NCI-H510A (cell line): ENCODE results near the gene KRT86.
"Not testable (repeated sequence)": the region's sequence is repeated elsewhere in the genome, so short reads cannot be mapped to it uniquely, and the experiment has no call there.

Experiments
- DNase-seq: peaks from one replicate; lab custom pipeline; 2025; lab: John Stamatoyannopoulos, UW

The KRT86 gene

DNA sequence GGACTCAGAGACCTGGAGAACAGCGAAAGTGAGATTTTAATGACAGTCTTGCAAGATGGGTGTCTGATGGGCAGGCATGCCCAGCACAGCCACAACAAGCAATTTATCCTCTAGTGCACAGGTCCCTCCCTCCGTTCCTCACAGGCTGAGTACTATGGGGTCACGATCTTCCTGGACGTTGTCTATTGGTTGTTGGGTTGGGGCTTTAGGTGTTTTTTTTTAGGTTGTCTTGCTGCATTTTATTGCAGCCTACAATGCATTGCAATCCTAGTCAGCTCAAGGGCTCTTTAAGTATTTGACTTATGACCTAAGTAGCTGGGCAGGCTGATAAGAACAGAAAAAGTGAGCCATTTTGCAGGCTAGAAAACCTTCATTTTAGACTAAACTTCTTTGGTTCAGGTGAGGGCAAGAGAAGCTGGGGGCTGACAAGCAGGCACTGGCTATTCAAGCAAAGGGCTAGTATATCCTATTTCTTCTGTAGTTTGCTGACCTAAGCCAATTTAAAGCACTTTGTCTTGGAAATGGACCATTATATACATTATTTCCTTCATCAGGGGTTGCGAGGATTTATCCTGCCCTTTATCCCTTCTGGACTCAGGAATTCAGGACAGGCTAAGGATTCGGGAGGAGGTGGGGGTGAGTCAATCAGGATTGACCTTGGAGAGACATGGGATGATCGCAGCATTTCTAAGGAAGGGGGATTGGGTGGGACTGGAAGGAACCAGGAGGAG, 35.4 kb upstream of the KRT86 start:
- no peak for DNase-seq

- no peak for DNase-seq
Measured at GRCh38 chr12:52239767-52240166, 34.7 kb upstream of the KRT86 start.

GRCh38 chr12:52240247-52240646, 34.2 kb upstream of the KRT86 start:
- DNase-seq = not testable (repeated sequence)

DNA sequence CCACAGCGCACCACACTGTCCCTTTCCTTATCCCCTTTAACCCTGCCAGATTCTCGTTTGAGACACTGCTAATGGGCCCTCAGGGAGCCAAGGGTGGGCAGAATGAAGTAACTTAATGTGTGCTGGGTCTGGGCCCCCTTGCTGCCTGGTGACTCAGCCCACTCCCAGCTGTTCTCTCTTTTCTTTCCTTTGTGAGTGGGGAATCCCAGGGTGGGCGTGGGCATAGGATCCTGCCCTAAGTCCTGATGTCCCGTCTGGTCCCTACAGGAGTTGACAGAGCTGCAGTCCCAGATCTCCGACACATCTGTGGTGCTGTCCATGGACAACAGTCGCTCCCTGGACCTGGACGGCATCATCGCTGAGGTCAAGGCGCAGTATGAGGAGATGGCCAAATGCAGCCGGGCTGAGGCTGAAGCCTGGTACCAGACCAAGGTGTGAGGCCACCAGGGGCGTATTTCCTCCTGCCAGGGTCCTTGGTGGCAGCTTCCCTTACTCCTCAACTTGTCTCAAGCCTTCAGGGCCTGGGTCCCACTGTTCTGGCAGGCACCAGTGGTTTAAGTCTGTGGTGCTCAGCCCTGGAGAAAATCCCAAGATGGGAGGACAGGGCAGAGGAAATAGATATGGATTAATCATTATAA, 33.1 kb upstream of the KRT86 start:
- DNase-seq = no peak

DNA sequence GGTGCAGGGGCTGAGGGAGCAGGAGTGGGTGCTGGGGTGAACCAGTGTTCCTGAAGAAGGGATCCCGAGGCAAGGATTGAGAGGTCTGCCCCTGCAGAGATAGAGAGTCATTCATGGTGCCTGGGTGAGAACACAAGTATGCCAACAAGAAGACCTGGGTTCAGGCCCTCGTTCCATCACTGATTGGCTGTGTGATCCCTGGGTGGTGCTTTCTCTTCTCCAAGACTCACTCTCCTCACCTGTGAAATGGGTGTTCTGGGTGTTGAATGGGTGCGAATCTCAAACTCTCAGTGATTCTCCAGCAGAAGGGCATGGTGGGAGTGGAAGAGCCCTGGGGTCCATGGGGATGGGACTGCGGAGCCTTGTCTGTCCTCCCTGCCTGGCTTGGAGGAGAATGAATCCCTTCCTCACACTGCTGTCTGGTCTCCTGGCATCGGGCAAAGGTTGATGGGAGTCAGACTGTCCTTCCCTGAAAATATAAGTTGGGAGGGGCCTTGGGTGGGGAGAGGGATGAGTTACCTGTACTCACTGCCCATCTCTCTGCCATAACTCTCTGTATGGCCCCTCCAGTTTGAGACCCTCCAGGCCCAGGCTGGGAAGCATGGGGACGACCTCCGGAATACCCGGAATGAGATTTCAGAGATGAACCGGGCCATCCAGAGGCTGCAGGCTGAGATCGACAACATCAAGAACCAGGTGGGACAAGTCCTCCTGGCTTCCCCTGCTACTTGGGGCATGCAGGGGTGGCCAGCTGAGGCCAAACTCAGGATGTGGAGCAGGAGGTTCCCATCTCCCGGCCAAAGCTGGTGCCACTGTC, 31.8 kb upstream of the KRT86 start:
- no peak for DNase-seq

GRCh38 chr12:52243259-52243855, 31.1 kb upstream of the KRT86 start:
- DNase-seq = peak; percentile 76

GRCh38 chr12:52243856-52244614, 30.4 kb upstream of the KRT86 start:
- DNase-seq = peak; percentile 79

DNA sequence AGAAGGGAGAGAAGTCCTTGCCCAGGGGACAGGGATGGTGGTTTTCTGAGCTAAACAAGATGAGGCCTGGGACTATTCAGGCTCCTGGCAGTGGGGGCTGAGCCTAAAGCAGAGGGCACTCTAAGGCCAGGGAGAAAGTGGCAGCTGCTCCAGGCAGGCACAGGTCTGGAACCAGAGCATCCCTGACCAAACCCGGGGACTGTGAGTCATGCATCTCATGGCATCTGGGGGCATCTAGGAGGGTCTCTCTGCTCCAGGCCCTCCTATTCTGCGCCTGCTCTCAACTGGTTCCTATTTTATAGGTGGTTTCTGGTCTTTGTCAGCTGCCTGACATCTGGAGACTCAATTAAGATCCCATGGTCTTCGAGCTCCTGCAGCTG, 29.8 kb upstream of the KRT86 start:
- no peak for DNase-seq

DNA sequence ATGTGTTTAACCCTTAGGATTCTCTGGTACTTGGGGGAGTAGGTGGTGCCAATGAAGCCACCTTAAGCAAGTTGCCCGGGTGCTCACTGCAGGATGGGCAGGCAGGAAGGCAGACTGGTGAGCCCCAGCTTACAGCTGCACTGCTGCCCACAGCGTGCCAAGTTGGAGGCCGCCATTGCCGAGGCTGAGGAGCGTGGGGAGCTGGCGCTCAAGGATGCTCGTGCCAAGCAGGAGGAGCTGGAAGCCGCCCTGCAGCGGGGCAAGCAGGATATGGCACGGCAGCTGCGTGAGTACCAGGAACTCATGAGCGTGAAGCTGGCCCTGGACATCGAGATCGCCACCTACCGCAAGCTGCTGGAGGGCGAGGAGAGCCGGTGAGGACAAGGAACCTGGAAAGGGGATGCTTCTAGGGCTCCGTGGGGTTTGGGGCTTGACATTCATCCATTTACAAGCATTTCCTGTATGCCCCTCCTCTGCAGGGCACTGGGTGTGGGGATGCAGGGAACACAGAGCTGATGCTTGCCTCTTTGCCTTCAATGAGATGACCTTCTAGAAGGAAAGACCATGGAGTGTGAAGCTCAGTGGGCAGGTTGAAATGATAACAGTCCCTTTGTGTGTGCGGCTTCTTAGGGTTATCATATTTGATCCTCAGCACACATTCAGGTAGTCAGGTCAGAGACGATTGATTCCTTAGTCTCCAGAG, 29.0 kb upstream of the KRT86 start:
- no peak for DNase-seq

DNA sequence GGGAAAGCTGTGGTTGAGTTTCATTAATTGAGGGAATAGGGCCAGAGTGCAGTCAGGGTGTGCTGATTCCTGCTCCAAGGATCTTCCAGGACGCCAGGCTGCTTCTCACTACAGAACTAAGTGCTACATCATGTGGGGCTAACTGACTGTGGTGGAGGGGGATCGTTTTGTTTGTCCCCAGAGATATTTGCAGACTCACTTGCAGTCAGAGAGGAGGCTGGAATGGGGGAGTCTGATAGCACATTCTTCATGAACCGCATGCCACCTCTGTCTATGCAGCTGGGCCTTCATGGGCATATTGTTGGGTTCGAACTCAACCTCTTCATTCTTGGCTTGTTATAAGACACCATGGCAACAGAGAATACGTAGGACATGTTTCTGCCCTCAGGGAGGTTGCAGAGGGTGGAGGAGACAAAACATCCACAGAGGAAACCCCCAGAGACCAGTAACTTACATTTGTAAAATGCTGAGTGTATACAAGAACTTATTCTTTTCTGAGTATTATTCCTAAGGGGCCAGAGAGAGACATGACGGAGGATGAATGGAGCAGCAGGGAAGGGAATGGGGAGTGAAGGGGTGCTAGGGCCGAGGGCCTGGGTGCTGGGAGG, 28.4 kb upstream of the KRT86 start:
- no peak for DNase-seq

DNA sequence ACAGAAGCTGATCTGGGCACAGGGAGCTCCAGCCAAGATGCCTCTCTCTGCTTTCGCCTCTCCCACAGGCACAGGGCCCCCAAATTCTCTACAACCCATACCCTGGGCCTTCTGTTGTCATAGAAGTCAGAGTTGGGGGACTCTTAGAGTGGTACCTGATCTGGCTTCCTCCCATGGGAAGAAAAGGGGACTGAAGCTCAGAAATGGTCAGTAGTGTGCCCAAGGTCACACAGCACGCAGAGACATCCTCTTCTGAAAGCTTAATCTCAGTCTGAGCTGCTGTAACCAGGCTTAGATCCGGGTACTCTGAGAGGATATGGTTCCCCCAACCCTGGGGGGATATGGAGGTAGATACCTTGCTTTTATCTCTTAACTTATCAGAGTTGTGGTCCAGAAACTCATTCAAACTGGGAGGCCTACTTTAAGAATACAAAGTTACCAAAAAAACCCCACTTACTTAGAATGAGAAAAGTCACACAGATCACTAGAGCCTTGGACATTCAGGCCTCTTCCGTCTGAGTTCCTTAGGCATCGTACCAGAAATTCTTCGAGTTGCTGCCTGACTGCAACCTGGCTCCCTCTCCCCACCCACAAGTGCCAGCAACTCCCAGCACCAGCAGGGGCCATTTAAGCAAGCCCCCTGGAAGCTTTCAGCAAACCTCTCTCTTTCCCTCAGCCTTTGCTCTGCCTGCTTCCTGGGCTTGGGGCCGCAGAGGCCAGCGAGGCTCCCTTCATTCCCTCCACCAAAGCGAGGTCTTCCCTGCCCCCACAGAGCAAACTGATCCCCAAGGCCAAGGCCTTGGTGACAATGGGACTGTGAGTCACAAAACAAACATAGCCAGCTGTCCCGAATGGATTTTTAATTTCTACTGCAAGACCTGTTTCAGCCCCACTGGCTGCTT, 27.5 kb upstream of the KRT86 start:
- peak; percentile 46 for DNase-seq

DNA sequence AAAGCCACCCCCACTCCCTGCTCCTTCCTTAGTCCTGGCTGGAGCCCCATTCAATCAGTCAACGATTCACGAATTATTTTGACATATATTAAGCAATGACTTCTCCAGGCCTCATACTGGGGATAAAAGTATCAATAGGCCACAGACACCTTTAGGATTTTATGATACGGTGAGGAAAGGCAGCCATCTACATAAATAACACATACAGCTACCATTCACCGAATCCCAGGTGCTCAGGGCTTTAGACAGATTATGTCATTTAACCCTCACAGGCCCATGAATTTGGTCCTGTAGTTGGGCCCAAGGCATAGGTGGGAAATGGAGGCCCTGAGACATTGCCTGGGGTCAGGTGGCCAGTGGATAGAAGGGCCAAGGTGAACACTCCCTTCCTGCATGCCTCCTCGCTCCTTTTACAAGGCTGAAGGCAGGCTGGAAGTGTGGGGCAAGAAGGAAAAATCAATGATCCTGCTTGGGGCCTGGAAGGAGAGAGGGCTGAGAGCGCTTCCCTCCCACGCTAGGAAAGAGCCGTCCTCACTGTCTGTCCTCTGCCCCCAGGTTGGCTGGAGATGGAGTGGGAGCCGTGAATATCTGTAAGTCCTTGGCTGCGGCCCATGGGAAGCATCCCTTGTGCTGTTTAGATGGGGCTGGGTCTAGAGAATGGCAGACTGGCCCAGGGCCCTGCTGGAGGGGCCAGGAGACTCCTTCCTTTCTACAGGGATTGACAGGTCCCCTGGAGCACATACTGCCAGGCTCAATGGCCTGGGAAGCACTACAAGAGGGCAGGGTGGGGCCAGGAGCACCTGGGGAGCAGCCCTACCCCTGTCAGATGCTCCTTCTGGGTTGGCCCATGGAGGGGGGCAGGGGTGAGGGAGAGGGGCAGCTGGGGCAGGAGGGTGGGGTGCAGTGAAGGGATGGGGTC, 26.6 kb upstream of the KRT86 start:
- no peak for DNase-seq

DNA sequence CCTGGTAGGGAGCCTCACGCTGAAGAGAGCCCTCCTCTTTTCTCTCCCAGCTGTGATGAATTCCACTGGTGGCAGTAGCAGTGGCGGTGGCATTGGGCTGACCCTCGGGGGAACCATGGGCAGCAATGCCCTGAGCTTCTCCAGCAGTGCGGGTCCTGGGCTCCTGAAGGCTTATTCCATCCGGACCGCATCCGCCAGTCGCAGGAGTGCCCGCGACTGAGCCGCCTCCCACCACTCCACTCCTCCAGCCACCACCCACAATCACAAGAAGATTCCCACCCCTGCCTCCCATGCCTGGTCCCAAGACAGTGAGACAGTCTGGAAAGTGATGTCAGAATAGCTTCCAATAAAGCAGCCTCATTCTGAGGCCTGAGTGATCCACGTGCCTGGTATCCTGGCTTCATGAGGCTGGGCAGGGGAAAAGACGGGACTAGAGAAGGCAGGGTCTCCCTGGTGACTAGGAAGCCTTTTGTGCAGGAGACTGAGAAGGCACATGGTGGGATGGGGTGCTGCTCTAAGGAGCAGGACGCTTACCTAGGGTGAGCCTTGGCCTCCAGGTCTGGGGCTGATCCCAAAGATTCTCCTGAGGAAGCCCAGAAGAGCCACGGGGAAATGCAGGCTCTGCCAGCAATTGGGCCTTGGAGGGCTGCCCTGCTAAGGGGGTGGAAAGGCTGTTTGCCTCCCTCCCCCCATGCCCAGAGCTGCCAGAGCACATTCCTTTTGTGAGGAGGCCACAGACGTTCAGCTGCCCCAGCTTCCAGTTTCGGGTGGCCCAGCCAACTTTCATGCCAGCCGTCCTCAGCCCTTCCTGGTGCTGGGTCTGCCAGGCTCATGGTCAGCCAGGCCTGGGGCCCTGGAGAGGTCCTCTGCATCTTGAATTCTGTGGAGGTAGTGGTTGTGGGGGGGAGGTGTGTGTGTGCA, 25.6 kb upstream of the KRT86 start:
- DNase-seq = no peak

GRCh38 chr12:52249511-52250047, 24.9 kb upstream of the KRT86 start:
- DNase-seq = no peak

GRCh38 chr12:52250048-52250990, 24.1 kb upstream of the KRT86 start:
- no peak for DNase-seq
